HCT116 (cell line): ENCODE measurements around the gene PARM1. TPM values are rescaled to one million over a fixed set of nuclear protein-coding genes. Genes with fewer than 3 reads are reported as not detected.

Experiments used
- ATAC-seq: fragments of 200-7000 bp; cut with Tn5 transposase; 2 replicates; pipeline ENCODE4 v1.9.1; 2020; ENCODE audit warnings: mild to moderate bottlenecking, moderate library complexity
- BruUV-seq: library from RNA; stranded (reverse); fragments of 400-500 nt; replicated peaks from 2 replicates; lab custom pipeline; 2021; lab: Mats Ljungman, UMichigan
- CTCF ChIA-PET: fragments of 300-600 bp; sonication (Branson Sonifier 250); formaldehyde crosslinking; loops from one replicate; lab custom pipeline; 2021; ENCODE audit warnings: antibody characterized with exemption; lab: Charles Lee
- POLR2A ChIA-PET: fragments of 300-600, 350-600 bp; sonication (Branson Sonifier 250); formaldehyde crosslinking; loops from one replicate; lab custom pipeline; 2021; ENCODE audit warnings: antibody characterized with exemption; lab: Charles Lee
- RAD21 ChIA-PET, 2 experiments: fragments of 300-600 bp; sonication (Branson Sonifier 250); formaldehyde crosslinking; loops; one replicate each; lab custom pipeline; 2023; ENCODE audit warnings: low total read pairs in 2 of 2; ENCODE audit not compliant: uncharacterized antibody in 2 of 2, unreplicated experiment in 2 of 2, low non-redundant PET in 1 of 2; lab: Charles Lee
- DNase-seq: peaks from one replicate; pipeline ENCODE4 v3.0.0-alpha.2; 2010; ENCODE audit warnings: low read depth, low spot score
- H2AFZ ChIP-seq: fragments of 200-600 bp; shearing (Covaris generic), sonication (generic); 2 replicates; pipeline ENCODE4 v1.6.1; 2017; ENCODE audit warnings: low read depth, mixed run types, mixed read lengths, antibody characterized with exemption, low read length; ENCODE audit not compliant: poor library complexity, severe bottlenecking
- H3K27ac ChIP-seq: 2 replicates; pipeline ENCODE4 v1.5.1; 2012; ENCODE audit warnings: low read depth, low read length
- H3K27me3 ChIP-seq: fragments of 200-600 bp; sonication (generic); 2 replicates; pipeline ENCODE4 v1.6.1; 2016; ENCODE audit warnings: mixed run types, low read length, mixed read lengths; ENCODE audit not compliant: insufficient read depth
- H3K36me3 ChIP-seq, 2 experiments: fragments of 200-500 bp in 1 of 2; fragments of 200-600 bp in 1 of 2; sonication (Bioruptor generic) in 1 of 2; sonication (generic) in 1 of 2; 2 replicates each; pipeline versions ENCODE4 v1.5.1 to v1.6.1; 2014 to 2016; ENCODE audit warnings: low read length in 2 of 2, inconsistent platforms in 1 of 2, mixed read lengths in 1 of 2, mixed run types in 1 of 2; ENCODE audit not compliant: insufficient read depth in 2 of 2, control insufficient read depth in 1 of 2
- H3K4me1 ChIP-seq, 2 experiments: fragments of 200-600 bp in 1 of 2; sonication (generic) in 1 of 2; 2 replicates each; pipeline versions ENCODE4 v1.5.1 to v1.6.1; 2012 to 2017; ENCODE audit warnings: low read length in 2 of 2, inconsistent platforms in 1 of 2, mild to moderate bottlenecking in 1 of 2, mixed read lengths in 1 of 2, mixed run types in 1 of 2, moderate library complexity in 1 of 2; ENCODE audit not compliant: insufficient read depth in 2 of 2, control insufficient read depth in 1 of 2
- H3K4me2 ChIP-seq: fragments of 200-600 bp; sonication (generic); 2 replicates; pipeline ENCODE4 v1.6.1; 2017; ENCODE audit warnings: mixed run types, low read length, mixed read lengths
- H3K4me3 ChIP-seq, 2 experiments: fragments of 200-600 bp in 1 of 2; sonication (generic) in 1 of 2; replicated peaks in 1 of 2; 2 replicates each; pipeline ENCODE4 v1.5.1; 2011 to 2016; ENCODE audit warnings: low read length in 2 of 2, control low read depth in 1 of 2, low read depth in 1 of 2, mild to moderate bottlenecking in 1 of 2, mixed read lengths in 1 of 2, mixed run types in 1 of 2
- H3K79me2 ChIP-seq: fragments of 200-600 bp; sonication (generic); 2 replicates; pipeline ENCODE4 v1.6.1; 2017; ENCODE audit warnings: mild to moderate bottlenecking, mixed run types, low read length, moderate library complexity, mixed read lengths; ENCODE audit not compliant: insufficient read depth
- H3K9ac ChIP-seq: fragments of 200-600 bp; sonication (generic); 2 replicates; pipeline ENCODE4 v1.6.1; 2016; ENCODE audit warnings: low read length, mixed read lengths
- H3K9me2 ChIP-seq: fragments of 200-600 bp; sonication (generic), shearing (Covaris generic); 2 replicates; pipeline ENCODE4 v1.6.1; 2017; ENCODE audit warnings: mixed run types, mild to moderate bottlenecking, moderate library complexity; ENCODE audit not compliant: insufficient read depth
- H3K9me3 ChIP-seq, 2 experiments: fragments of 200-500 bp in 1 of 2; fragments of 200-600 bp in 1 of 2; sonication (Bioruptor generic) in 1 of 2; sonication (generic) in 1 of 2; 2 replicates each; pipeline ENCODE4 v1.6.1; 2014 to 2017; ENCODE audit warnings: low read length in 2 of 2, mixed read lengths in 2 of 2, inconsistent platforms in 1 of 2, low read depth in 1 of 2, mild to moderate bottlenecking in 1 of 2, mixed run types in 1 of 2, moderate library complexity in 1 of 2; ENCODE audit not compliant: control insufficient read depth in 1 of 2, insufficient read depth in 1 of 2
- H4K20me1 ChIP-seq: fragments of 200-600 bp; sonication (generic), shearing (Covaris generic); 2 replicates; pipeline ENCODE4 v1.6.1; 2017; ENCODE audit warnings: mixed run types, mild to moderate bottlenecking, moderate library complexity; ENCODE audit not compliant: insufficient read depth
- CEBPB ChIP-seq: IDR thresholded peaks from 2 replicates; pipeline ENCODE4 v1.6.1; 2012; ENCODE audit warnings: low read depth
- ELF1 ChIP-seq: IDR thresholded peaks from 2 replicates; pipeline ENCODE4 v1.6.1; 2012; ENCODE audit warnings: low read depth, borderline replicate concordance
- EZH2 ChIP-seq: fragments of 200-600 bp; sonication (generic); IDR thresholded peaks from 2 replicates; pipeline ENCODE4 v1.6.1; 2017; ENCODE audit warnings: antibody characterized with exemption, mixed run types
- JUND ChIP-seq: IDR thresholded peaks from 2 replicates; pipeline ENCODE4 v1.6.1; 2012
- POLR2A ChIP-seq: IDR thresholded peaks from 2 replicates; pipeline ENCODE4 v1.7.0; 2011; ENCODE audit warnings: borderline replicate concordance; ENCODE audit not compliant: insufficient read depth, insufficient read length; ENCODE audit errors: extremely low read depth
- POLR2AphosphoS5 ChIP-seq: IDR thresholded peaks from 2 replicates; pipeline ENCODE4 v1.6.1; 2011; ENCODE audit warnings: mild to moderate bottlenecking, low read depth, low read length, moderate library complexity
- SIN3A ChIP-seq: IDR thresholded peaks from 2 replicates; pipeline ENCODE4 v1.6.1; 2012; ENCODE audit warnings: low read depth
- SP1 ChIP-seq: IDR thresholded peaks from 2 replicates; pipeline ENCODE4 v1.6.1; 2012; ENCODE audit warnings: low read depth
- TCF7L2 ChIP-seq: IDR thresholded peaks from 2 replicates; pipeline ENCODE4 v1.7.0; 2011; ENCODE audit warnings: borderline replicate concordance, inconsistent platforms; ENCODE audit not compliant: insufficient read depth, insufficient read length; ENCODE audit errors: extremely low read depth
- ZFX ChIP-seq: fragments of 450-650 bp; IDR thresholded peaks from 2 replicates; pipeline ENCODE4 v1.6.1; 2017
- ZNF274 ChIP-seq: fragments of 200-500 bp; sonication (Bioruptor generic); IDR thresholded peaks from 2 replicates; pipeline ENCODE4 v1.6.1; 2014; ENCODE audit warnings: mild to moderate bottlenecking, low read depth, low read length, inconsistent platforms
- intact Hi-C: fragments of 100-400 bp; cut with micrococcal nuclease; formaldehyde crosslinking; loops from 2 replicates; pipeline ENCODE4 v1.10.0; 2022
- total RNA-seq: library from RNA; stranded (reverse); gene quantifications from one replicate; pipeline ENCODE4 v1.2.1, GENCODE V29; 2021; ENCODE audit not compliant: unreplicated experiment
- TF ChIP-seq, protein P1 (sequence below): IDR thresholded peaks from 2 replicates; pipeline ENCODE4 v1.6.1; 2011; ENCODE audit warnings: mild to moderate bottlenecking, low read length, moderate library complexity; ENCODE audit not compliant: insufficient replicate concordance; ENCODE audit errors: extremely low read depth
- TF ChIP-seq, protein P2 (sequence below), 3 experiments: fragments of 200-600 bp in 1 of 3; sonication (generic) in 1 of 3; IDR thresholded peaks in 2 of 3; conservative IDR thresholded peaks in 1 of 3; 2 replicates each; pipeline ENCODE4 v1.5.1; 2012 to 2017; ENCODE audit warnings: low read depth in 2 of 3, low read length in 2 of 3, antibody characterized with exemption in 1 of 3, borderline replicate concordance in 1 of 3, control low read depth in 1 of 3, mild to moderate bottlenecking in 1 of 3, mixed read lengths in 1 of 3, mixed run types in 1 of 3, moderate library complexity in 1 of 3; ENCODE audit not compliant: insufficient read depth in 1 of 3
- TF ChIP-seq, protein P3 (sequence below): IDR thresholded peaks from 2 replicates; pipeline ENCODE4 v1.6.1; 2012
- TF ChIP-seq, protein P4 (sequence below): IDR thresholded peaks from 2 replicates; pipeline ENCODE4 v1.6.1; 2012

PARM1 gene
- total RNA-seq, 1 experiment from 2014 or later = 11.7 TPM

DNA sequence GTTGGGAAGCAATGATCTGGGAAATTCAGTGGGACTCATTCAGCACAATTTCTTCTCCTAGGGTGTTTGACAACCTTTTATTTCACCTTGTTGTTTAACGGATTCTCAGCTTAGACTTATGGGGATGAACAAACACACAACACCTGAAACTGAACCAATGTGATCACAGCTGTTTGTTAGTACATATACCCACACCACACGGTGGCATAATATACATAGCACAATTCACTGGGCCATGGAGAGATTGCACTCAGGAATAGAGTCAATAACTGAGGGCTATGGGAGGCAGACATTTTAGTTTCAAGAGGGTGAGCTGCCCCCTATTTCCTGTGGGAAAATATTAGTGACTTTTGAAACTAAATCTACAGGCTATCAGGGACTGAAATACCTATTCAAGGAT, 148.0 kb downstream of the PARM1 start:
- RAD21 ChIA-PET = no interaction called here

GRCh38 chr4:75081561-75081960, 148.6 kb downstream of the PARM1 start:
- Histone ChIP-seq H3K9me2 (no peaks in the 10 kb centered on the region), H3K9ac (no peak overlapping the region), H3K4me1 (no peaks in the 10 kb centered on the region), H3K9me3 (no peaks in the 10 kb centered on the region), H3K4me3 (no peak overlapping the region), H2AFZ (no peak overlapping the region), H3K27me3 (no peaks in the 10 kb centered on the region), H4K20me1 (no peaks in the 10 kb centered on the region), H3K36me3 (no peaks in the 10 kb centered on the region), H3K79me2 (no peaks in the 10 kb centered on the region), H3K27ac (no peak overlapping the region), H3K4me2 (no peak overlapping the region)
- POLR2A ChIA-PET = no interaction called here
- no peak for ATAC-seq
- DNase-seq = no peak
- BruUV-seq = no TSS peak
- intact Hi-C loops = no loop called here
- RAD21 ChIA-PET = no interaction called here
- CTCF ChIA-PET = no interaction called here
- TF ChIP-seq, protein P1, sequence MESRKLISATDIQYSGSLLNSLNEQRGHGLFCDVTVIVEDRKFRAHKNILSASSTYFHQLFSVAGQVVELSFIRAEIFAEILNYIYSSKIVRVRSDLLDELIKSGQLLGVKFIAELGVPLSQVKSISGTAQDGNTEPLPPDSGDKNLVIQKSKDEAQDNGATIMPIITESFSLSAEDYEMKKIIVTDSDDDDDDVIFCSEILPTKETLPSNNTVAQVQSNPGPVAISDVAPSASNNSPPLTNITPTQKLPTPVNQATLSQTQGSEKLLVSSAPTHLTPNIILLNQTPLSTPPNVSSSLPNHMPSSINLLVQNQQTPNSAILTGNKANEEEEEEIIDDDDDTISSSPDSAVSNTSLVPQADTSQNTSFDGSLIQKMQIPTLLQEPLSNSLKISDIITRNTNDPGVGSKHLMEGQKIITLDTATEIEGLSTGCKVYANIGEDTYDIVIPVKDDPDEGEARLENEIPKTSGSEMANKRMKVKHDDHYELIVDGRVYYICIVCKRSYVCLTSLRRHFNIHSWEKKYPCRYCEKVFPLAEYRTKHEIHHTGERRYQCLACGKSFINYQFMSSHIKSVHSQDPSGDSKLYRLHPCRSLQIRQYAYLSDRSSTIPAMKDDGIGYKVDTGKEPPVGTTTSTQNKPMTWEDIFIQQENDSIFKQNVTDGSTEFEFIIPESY = no peak
- no peak for TF ChIP-seq SP1
- TF ChIP-seq ZNF274 = no peak
- TF ChIP-seq TCF7L2 = no peak
- TF ChIP-seq, protein P2, sequence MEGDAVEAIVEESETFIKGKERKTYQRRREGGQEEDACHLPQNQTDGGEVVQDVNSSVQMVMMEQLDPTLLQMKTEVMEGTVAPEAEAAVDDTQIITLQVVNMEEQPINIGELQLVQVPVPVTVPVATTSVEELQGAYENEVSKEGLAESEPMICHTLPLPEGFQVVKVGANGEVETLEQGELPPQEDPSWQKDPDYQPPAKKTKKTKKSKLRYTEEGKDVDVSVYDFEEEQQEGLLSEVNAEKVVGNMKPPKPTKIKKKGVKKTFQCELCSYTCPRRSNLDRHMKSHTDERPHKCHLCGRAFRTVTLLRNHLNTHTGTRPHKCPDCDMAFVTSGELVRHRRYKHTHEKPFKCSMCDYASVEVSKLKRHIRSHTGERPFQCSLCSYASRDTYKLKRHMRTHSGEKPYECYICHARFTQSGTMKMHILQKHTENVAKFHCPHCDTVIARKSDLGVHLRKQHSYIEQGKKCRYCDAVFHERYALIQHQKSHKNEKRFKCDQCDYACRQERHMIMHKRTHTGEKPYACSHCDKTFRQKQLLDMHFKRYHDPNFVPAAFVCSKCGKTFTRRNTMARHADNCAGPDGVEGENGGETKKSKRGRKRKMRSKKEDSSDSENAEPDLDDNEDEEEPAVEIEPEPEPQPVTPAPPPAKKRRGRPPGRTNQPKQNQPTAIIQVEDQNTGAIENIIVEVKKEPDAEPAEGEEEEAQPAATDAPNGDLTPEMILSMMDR (IDR thresholded peaks at IDR 0.05 in 2 of 3, conservative IDR thresholded peaks at IDR 0.05 in 1 of 3; ENCODE audit: borderline replicate concordance in 1 of 3, insufficient read depth in 1 of 3, low read depth in 2 of 3, low read length in 2 of 3) = no peak
- TF ChIP-seq ZFX = no peak
- TF ChIP-seq, protein P3, sequence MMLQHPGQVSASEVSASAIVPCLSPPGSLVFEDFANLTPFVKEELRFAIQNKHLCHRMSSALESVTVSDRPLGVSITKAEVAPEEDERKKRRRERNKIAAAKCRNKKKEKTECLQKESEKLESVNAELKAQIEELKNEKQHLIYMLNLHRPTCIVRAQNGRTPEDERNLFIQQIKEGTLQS = no peak
- no peak for TF ChIP-seq EZH2
- no peak for TF ChIP-seq ELF1

More for the DNA sequence above, 148.0 kb downstream of the PARM1 start:
- Histone ChIP-seq H2AFZ (no peak overlapping the region), H3K4me1 (no peaks in the 10 kb centered on the region), H3K4me2 (no peak overlapping the region), H4K20me1 (no peaks in the 10 kb centered on the region), H3K27me3 (no peaks in the 10 kb centered on the region), H3K4me3 (no peak overlapping the region), H3K9ac (no peak overlapping the region), H3K36me3 (no peaks in the 10 kb centered on the region), H3K27ac (no peak overlapping the region), H3K9me3 (no peaks in the 10 kb centered on the region), H3K9me2 (no peaks in the 10 kb centered on the region), H3K79me2 (no peaks in the 10 kb centered on the region)
- no peak for TF ChIP-seq POLR2A
- TF ChIP-seq, protein P4, sequence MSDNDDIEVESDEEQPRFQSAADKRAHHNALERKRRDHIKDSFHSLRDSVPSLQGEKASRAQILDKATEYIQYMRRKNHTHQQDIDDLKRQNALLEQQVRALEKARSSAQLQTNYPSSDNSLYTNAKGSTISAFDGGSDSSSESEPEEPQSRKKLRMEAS = no peak
- no peak for TF ChIP-seq POLR2AphosphoS5
- no peak for TF ChIP-seq TCF7L2
- no peak for TF ChIP-seq JUND
- no peak for TF ChIP-seq CEBPB
- no peak for TF ChIP-seq SIN3A
- DNase-seq = no peak
- BruUV-seq = no TSS peak
- intact Hi-C loops = no loop called here
- CTCF ChIA-PET = no interaction called here
- no peak for ATAC-seq
- POLR2A ChIA-PET = no interaction called here
